CD4-positive, alpha-beta T cell treated with Interleukin-6 at 100 ng/mL for 8 hours (primary cell): ENCODE results near the gene PRDM16.

Experiments used
- DNase-seq: peaks from one replicate; pipeline ENCODE4 v3.0.0-alpha.2; 2020; ENCODE audit warnings: mixed read lengths, low spot score

Gene PRDM16

DNA sequence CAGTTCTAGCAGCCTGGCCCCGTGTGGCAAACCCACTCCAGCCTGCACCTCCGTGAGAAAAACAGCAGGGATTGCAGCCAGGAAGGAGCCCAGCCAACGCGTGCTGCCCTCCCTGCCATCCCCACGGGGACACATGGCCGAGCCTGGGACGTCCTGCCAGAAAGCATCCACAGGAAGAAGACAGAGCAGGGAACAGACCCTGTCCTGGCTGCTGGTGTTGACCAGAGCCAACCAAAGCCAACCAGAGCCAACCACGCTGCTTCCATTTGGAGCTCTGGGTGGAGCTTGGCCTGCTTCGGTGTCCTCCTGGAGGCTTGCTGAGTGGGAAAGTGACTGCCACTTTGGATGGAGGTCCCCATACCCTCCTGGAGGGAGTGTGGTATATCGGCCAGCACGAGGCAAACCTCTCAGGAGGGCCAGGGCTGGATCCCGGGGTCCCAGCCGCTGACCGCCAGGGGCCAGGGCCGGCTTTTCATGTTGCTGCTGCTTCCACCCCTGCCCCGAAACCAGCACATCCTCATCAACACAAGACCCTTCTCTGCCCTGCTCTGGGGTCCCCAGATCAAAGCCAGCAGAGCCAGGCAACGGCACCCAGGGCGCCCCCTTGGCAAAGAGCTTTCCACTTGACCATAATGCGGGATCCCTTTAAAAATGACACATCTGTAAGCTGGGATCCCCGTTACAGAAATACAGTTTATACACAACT is 304.9 kb downstream of the PRDM16 start:
- no peak for DNase-seq

DNA sequence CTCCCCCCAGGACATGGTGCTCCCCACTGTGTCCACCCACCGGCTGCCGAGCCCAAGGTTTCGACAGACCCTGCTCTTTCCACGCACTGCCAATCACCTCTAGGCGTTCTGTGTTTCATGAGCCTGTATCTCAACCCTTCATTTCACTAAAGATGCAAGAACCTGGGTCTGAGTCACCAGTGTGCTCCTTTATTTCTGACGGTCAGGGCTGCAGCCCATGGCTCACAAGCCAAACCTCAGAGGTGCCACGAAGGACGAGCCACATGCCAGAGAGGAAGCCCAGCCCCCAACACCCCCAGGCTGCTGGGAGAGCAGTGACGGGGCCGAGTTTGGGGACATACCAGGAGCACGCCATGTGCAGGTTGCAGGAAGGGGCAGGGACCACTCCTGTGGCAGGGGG is 306.2 kb downstream of the PRDM16 start:
- DNase-seq: no peak

DNA sequence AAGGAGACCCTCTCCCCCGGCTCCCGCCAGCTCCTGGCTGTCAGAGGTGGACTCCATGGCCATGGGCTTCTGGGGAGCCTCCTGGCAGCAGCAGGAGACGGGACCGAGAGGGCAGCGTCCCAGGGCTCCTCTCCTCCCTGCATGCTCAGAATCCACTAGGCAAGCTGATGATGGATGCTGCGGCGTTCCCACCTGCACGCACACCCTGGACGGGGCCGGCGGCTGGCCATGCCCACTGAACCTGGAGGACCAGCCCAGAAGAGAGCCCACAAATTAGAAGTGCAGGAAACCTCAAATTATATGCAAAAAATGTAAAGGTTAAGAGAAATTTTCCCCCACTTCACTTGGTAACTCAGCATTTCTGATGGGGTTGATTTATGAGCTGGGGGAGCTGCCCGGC is 308.2 kb downstream of the PRDM16 start:
- no peak for DNase-seq

DNA sequence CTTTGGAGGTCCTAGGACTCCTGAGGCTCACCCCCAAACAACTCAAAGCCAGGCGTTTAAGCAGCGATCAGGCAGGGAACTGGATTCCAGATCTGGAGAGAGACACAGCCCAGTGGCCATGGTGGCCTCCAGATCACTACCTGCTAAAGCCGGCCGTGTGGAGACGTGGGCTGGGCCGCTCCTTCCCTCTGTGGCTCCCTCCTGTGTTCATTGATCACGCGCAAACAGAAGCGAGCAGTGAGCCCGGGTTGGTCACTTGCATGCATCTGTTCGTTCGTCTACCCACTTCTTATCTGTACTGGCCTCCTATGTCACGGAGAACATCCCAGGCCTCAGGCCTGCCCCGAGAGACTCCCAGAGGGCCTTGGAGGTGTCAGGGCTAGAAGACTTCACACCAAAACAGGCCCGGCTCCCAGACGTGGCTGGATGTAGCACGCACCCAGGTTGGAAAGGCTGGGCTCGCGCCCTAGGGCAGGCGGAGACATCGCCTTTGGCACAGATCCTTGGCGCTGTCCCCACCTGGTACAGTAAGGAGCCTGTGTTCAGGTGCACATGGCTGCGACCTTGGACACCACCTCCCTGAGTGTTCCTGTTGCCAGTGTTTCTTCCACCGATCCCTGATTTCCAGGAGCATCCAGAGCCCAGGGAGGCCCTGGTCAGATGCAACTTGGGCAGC is 308.7 kb downstream of the PRDM16 start:
- no peak for DNase-seq

DNA sequence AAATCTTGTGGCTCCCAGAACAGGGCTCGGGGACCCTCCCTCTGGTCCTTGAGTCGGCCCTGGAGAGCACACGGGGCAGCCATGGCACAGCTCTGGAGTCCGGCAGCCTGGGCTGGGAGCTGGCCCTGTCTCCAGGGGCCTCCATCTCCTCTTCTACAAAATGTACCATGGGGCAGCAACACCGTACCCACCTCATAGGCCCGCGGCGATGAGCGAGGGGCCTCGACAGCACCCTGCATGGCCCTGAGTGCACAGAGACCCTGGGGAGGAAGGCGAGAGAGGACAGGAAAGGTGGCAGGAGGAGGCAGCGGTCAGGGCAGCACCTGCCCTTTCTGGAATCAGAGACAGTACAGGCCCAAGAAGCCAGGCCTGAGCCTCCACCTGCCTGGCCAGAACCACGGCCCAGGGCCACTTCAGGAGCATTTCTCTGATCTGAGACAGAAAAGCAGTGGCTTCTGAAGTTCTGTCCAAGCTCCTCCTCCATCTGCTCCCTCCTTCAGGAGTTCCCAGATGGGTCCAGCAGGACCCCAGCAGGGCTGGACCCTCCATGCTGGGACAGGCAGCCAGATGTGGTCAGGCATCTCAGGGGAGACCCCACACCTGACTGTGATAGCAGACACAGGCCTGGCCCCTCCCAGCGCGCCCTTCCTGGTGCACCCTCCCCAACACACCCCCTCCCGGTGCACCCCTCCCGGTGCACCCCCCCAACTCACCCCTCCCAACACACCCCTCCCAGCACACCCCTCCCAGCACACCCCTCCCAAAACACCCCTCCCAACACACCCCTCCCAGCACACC is 309.6 kb downstream of the PRDM16 start:
- no peak for DNase-seq

DNA sequence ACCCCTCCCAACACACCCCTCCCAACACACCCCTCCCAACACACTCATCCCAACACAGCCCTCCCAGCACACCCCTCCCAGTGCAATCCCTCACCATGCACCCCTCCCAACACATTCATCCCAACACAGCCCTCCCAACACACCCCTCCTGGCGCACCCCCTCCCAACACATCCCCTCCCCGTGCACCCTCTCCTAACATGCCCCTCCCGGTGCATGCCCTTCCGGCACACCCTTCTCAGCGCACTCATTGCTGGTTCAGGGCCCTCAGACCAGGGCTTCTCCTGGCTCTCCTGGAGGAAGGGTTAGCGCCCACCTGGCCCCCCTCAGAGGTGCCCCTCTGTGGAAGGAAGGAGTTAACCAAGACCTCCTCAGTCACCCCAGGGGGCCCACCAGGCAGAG is 310.9 kb downstream of the PRDM16 start:
- DNase-seq: no peak

DNA sequence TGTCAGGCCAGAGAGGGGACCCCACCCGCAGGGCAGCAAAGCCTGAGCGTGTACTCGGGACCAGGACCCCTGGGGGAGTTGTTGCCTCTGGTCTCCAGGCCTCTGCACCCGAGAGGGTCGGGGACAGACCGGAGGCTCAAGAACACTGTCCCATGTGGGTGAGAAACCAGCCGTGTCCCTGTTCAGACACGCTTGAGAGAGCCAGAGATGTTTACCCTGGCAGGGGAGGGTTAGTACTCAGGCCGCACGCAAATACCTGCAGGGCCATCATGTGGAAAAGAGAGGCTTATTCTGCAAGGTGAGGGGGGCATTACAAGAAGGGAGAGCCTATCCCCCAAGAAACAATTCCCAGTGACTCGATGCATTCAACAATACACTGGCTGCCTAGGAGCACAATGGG is 311.5 kb downstream of the PRDM16 start:
- no peak for DNase-seq

DNA sequence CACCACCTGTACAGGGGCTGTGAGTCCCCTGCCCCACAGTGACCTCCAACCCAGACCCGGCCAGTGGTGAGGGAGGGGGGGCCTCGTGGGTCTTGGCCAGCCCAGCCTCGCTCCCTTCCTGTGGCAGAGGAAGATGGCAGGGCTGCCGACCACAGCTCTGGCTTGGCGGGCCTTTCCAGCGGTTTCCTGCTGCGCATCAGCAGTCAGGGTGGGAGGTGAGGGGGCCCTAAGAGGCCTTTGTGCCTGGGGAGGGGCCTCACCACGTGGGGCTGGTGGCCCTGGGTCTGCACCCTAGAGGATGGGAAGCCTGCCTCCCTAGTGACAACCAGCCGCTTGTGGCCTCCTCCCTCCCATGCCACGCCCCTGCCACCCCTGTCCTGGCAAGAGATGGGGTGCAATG is 312.9 kb downstream of the PRDM16 start:
- DNase-seq: no peak

DNA sequence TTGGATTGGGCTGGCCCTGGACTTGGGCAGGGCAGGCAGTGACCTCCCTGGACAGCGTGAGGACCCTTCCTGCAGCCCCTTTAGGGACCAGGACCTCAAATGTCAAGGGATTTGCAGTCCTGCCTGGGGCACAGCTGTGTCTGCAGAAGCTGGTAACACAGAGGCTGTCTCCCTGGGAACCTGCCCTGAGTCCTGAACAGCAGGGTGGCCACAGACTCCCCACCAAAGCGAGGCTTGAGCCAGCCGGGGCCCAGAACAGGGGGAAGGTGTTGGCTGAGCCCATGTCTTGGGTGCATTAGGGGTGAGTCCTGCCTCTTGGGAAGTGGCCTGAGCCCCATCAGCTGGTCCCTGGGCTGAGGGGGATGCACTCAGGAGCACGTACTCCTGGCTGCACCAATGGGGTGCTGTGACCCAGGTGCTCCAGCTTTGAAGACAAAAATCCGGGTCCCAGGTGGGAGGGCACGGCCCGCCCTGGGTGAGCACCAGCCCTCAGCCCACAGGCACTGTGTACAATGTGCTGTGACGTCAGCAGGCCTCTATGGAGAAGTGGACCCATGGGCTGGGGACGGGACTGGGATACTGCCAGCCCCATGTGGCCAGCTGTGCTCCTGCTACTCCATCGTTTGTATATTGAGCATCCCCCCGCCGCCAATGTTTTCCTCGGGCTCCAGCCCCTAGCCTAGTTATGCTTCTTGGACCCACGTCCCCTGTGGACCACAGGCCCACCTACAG is 313.5 kb downstream of the PRDM16 start:
- DNase-seq: no peak

DNA sequence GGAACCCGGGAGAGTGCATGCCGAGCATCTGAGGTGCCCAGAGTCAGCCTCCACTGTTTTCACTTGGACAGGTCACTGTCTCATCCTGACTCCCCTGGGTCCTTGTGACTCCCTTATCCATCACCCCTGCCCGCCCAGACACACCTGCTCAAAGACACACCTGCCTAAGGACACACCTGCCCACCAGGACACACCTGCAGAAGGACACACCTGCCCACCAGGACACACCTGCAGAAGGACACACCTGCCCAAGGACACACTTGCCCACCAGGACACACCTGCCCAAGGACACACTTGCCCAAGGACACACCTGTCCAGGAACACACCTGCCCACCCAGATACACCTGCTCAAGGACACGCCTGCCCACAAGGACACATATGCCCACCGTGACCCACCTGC is 314.7 kb downstream of the PRDM16 start:
- no peak for DNase-seq

DNA sequence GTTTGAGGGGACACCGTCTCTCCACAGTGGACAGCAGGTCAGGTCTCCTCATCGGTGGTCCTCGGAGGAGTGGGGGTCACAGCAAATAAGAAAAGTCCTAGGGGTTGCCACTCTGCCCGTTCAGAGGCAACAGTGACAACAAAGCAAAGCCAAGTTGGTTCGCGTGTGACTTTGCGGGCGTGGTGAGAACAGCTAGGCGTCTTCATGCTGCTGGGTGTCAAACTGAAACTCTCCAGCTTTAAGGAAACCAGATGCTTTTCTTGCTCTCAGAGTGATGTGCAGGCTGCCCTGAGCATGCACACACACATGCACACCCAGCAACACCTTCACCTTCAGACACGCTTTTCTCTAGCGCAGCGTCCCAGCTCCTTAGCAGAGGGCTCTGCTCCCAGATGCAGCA is 315.4 kb downstream of the PRDM16 start:
- DNase-seq: no peak

DNA sequence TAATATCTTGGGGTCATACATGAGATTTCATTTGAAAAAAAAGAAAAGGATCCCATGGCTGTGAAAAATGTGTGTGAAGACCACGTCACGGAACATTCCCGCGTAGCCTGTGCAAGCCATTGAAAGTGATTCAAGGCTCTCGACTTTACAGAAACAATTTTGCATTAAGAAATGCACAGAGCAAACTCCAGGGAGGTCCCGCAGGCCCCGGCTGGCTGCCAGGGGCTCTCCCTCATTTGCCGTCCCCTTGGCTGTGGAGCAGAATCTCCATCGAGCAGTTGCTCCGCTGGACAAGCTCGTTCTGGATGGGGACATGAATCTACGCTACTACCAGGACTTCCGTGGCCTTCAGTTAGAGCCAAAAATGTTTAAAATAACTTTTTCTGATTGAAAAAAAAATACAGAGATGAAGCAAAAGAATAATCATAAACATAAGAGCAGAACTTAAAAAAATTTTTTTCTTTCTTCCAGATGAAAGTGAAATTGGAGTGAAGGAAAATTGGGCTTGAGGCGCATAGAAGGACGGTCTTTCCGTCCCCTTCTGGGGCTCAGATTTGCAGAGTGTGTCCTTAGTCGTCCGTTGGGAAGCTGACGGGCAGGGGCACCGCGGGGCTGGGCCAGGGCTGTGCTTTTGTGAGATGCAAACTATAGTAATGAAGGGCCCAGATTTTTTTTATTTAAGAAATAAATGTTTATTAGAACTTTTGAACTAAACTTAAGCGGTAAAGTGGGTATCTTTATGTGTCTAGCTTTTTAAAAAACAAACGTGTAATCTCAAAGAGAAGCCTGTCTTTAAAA is 317.4 kb downstream of the PRDM16 start:
- DNase-seq: no peak

DNA sequence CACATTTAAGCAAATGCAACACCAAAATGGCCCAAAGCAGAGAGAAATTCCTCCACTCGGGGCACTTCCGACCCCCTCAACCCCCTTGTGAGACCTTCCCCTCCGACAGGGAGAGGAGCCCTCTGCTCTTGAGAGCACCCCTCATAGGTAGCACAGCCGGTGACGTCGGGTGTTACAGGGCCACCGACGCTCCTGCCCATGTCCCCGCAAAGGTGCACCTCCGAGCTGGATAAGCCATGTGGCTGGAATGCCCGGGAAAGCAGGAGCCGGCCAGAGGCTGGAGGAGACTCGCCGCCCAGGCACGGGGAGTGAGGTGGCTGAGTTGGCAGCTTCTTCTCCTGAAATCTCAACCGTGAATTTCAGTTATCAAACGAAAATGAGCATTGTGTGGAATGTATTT is 318.4 kb downstream of the PRDM16 start:
- no peak for DNase-seq

DNA sequence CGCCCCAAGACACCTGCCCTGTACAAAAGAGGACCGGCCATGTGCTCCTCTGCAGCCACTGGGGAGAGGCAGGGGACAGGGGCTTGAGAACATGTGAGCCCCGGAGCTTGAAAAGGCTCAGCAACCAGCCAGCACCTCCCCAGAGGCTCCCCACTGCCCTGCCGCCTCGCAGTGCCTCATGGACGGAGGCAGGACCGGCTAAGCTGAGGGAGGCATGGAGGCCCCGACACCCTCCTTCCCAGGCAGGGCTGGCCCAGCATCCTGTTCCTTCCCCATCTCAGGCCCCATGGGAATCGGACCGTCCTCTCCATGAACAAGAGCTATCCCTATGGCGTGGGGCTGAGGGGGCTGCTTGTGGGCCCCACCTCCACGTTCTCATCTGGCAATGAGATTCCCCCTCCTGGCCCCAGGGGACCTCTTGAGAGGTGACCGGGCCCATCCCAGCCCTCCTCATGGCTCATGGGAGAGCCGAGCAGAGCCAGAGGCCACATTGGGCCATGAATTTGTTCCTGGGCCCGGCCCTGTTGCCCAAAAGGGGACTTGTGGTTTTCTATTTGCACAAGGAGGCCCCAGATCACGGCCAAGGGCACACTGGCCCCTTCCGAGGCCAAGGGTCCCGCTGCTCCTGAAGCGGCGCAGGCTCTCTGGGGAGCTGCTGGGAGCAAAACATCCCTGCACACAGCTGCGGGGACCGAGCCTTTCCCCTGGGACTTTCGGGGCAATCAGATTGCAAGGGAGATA is 320.3 kb downstream of the PRDM16 start:
- DNase-seq: no peak

DNA sequence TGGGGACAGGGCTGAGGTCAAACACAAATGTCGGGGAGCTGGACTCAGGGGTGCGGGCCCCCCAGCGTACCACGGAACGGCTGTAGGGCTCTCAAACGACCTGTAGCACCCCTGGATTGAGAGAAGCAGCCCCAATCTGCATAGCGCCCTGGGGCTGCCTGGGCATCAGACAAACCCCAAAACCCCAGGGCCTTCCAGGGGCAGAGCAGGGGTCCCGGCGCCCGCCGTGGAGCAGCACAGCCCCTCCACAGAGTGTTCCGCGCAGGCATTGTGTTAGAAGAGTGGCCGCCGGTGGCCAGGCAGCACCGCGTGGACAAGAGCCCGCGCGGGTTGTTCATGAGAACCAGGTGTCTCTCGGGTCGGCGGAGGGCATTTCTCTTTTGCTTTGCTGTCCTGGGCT is 321.3 kb downstream of the PRDM16 start:
- DNase-seq: no peak

DNA sequence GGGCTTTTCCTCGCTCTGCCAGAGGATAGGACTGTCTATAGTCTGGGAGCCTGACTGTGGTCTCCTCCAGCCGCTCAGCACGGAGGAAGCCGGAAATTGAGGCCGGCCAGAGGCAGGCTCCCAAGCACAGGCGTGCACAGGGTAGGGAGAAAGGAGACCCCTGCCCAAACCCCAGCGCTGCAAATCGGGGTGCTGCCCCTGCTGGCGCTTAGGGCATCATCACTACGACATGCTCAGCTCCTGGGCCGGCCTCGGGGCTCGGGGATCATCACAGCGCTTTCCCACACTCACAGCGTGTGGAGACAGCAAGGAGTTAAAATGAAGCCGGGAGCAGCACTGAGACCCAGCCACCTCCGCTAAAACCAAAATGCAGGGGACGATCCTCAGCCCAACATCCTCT is 322.7 kb downstream of the PRDM16 start:
- no peak for DNase-seq

DNA sequence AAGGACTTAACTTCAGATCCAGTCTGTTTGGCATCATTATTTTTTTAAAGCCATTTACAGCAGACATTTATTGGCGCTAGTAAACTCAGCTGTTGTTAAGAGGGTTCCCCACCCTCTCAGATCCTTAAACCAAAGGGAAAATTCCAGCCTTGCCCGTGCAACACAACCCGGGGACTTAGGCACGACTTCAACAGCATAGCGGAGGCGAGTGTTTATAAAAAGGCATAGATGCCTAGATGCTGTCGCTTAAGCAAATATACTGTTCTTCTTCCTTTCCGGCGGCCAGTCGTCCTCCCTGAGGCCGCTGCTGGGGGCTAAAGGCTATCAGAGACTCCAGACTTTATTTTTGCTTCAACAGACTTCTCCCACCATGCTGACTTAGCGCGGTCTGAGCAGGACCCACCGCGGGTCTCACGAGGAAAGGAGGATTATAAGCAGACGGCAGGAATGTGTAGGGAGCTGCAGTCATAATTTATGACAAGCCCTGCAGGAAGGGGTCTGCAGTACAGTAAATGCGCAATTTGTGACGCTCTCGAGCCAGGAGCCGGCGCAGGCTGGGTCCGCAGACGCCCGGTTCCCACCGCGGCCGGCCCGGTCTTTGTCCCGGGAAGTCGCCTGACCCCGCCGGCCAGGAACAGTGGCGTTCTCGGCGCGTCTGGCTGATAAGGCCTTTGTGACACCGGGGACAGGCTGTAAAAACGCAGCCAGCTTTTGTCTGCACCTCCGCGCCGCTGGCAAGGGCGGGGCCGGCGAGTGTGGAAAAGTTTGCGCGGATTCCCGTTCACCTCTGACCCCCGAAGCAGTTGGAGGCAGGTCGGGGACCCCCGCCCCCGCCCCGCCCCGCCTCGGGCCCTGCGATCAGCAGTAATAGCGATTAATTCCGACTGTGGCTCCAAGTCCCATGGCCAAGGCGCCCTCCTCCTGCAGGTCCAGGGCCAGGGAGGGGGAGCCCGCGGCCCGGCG is 324.3 kb downstream of the PRDM16 start:
- no peak for DNase-seq

DNA sequence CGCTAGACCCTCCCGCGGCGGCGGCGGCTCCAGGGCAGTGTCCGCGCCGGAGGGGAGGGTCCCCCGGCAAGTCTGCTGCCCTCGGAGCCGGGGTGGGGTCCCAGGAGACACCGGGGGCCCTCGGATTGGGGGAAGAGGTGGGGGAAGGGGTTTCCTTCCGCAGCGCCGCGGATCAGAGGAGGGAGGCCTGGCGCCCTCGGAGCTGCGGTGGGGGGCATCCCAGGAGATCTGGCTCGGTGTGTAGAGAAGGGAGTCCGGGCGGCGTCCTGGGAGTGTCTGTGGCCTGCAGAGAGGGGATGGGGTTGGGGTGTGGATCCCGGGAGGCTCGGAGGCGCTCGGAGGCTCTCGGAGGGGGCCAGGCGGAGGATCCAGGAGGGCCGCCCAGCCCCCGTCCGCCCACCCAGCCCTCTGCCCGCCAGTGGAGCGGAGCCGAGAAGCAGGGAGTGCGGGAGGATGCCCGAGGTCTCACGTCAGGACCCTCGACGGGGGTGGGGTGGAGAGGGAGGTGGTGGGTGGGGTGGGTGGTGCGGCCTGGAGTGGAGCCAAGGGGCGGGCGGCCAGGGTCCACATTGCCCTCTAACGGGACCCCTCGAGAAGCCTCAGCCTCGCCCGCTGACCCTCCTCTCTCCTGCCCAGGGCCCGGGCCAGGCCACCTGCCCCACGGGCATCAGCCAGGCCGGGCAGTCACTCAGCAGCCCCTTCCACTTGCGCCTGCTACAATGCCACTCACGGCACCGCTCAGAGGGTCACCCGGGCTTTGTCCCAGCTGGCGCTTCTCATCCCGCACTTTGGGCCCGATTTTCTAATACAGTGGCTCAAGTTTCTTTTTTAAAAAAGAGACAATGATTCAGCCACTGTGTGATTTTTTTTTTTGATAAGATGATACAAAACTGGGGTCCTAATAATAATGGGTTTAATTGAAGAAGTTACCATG is 325.3 kb downstream of the PRDM16 start:
- no peak for DNase-seq

DNA sequence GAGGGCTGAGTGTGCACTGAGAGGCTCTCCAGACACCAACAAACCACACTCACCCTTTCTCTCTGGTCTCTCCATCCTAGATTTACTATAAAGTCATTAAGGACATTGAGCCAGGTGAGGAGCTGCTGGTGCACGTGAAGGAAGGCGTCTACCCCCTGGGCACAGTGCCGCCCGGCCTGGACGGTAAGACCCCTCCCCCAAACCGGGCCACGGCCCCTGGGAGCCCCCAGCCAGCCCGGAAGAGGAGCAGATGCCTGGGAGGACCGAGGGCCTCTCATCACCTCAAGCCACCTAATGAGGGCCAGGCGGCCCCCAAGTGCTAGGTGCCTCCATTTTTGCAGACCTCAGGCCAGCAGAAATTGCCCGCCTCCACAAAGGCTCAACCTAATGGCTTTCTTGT is 327.4 kb downstream of the PRDM16 start:
- no peak for DNase-seq
